ENCODE results near the gene PAPLN.

PAPLN gene

DNA sequence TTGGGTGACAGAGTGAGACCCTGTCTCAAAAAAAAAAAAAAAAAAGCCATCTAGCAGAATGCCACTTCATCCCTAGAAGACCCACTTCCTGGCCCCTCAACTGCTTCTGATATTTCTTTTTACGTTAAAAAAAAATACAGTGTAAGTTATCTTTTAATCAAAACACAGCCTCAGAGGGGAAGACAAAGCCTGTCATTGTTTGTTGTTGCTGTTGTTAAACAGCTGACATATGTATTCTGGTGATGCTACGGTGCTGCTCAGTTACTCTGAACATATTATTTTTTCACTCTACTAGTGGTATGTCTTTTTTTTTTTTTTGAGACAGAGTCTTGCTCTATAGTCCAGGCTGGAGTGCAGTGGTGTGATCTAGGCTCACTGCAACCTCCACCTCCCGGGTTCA, 75.4 kb downstream of the PAPLN start:
- FAIRE-seq = no peak
- TF ChIP-seq, protein P1, sequence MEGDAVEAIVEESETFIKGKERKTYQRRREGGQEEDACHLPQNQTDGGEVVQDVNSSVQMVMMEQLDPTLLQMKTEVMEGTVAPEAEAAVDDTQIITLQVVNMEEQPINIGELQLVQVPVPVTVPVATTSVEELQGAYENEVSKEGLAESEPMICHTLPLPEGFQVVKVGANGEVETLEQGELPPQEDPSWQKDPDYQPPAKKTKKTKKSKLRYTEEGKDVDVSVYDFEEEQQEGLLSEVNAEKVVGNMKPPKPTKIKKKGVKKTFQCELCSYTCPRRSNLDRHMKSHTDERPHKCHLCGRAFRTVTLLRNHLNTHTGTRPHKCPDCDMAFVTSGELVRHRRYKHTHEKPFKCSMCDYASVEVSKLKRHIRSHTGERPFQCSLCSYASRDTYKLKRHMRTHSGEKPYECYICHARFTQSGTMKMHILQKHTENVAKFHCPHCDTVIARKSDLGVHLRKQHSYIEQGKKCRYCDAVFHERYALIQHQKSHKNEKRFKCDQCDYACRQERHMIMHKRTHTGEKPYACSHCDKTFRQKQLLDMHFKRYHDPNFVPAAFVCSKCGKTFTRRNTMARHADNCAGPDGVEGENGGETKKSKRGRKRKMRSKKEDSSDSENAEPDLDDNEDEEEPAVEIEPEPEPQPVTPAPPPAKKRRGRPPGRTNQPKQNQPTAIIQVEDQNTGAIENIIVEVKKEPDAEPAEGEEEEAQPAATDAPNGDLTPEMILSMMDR (IDR thresholded peaks at IDR 0.05; ENCODE audit: insufficient read depth, missing control alignments) = no peak
- no peak for DNase-seq (ENCODE audit: insufficient read length, low spot score)

DNA sequence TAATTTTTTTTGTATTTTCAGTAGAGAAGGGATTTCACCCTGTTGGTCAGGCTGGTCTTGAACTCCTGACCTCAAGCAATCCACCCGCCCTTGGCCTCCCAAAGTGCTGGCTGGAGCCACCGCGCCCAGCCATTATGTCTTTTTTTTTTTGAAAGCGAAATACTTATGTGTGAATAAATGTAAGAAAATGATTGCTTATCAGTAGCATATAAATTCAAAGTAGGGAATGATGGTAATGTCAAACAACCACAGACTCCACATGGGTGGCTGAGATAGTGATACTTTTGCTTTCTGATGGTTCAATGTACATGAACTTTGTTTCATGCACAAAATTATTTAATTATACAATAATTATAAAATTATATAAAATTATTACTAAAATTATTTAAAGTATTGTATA, 75.8 kb downstream of the PAPLN start:
- DNase-seq (ENCODE audit: insufficient read length, low spot score) (no peak), FAIRE-seq (no peak)
- TF ChIP-seq, protein P1 (IDR thresholded peaks at IDR 0.05; ENCODE audit: insufficient read depth, missing control alignments) = no peak

DNA sequence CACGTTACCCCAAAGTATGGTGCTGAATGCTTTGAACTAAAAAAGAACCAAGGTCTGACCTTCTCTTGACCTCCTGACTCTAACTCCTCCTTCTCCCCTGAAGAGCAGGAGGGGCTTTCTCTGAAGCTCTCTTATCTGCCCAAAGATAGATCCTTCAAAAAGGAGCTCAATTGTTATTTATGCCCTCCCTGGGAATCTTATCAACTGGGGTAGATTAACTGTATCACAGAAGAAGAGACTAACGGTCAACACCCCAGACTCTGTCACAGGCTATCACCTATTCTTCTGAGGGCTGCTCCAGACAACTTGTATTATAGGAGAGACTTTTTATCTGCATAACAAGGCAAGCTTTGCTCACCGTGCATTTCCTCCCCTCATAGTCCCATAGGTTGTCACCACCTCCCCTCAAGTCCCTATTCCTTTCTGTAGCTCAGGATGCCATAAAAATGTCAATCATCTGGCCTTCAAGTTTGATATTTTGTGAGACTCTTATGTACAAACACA, 86.6 kb downstream of the PAPLN start:
- FAIRE-seq (no peak), DNase-seq (ENCODE audit: insufficient read length, low spot score) (no peak)
- TF ChIP-seq, protein P1 (IDR thresholded peaks at IDR 0.05; ENCODE audit: insufficient read depth, missing control alignments) = no peak

Data from D721Med (cell line).